ENCODE measurements around the gene C2CD4C. TPM values are rescaled to one million over a fixed set of nuclear protein-coding genes. Genes with fewer than 3 reads are reported as not detected.
A peak's percentile ranks its signal among the peaks of the same experiment; 100 is the strongest.
"Not testable (repeated sequence)": the region's sequence is repeated elsewhere in the genome, so short reads cannot be mapped to it uniquely, and the experiment has no call there.

C2CD4C gene
- total RNA-seq, 6 donors from 2014 or later, result 0.76 to 2.1 (median 1.6) TPM

DNA sequence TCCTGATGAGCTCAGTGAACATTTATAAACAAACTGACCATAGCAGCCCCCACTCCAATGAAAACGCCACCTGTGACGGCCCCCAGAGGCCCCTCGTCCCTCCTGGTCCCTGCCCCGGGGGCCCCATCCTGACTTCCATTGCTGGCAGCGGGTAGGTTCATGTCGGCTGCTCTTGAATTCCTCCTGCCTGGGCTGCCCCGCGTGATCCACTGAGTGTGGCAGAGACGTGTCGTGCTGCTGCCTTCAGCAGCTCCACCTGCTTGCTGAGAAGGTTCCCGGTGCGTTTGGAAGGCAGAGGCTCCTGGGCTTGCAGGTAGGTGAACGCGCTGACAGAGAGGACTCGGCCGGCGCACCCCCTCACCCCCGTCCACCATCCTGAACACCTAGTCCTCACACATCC is 11.6 kb downstream of the C2CD4C start:
- peaks cover 0 to 2% (median 0%) of the 10 kb centered on the region in 4 donors for H3K4me1 ChIP-seq
- peak in 1 of 2 donors; percentile 19 for DNase-seq
- no peaks in the 10 kb centered on the region for H3K36me3 ChIP-seq
- no peak overlapping the region for H3K27ac ChIP-seq
- no peak for ATAC-seq (ENCODE audit: low FRiP score in 2 of 2)
- H3K9me3 ChIP-seq, result peaks cover 0 to 4% (median 0%) of the 10 kb centered on the region in 4 donors
- no peak overlapping the region for H3K4me3 ChIP-seq
- no peaks in the 10 kb centered on the region for H3K27me3 ChIP-seq
- TF ChIP-seq CTCF (IDR thresholded peaks at IDR 0.05), result no peak
- no peak for TF ChIP-seq POLR2A (IDR thresholded peaks at IDR 0.05)
- TF ChIP-seq EP300 (IDR thresholded peaks at IDR 0.05), result no peak
- no peak for TF ChIP-seq POLR2AphosphoS5 (IDR thresholded peaks at IDR 0.05)
- WGBS, 2 donors, result 16 to 69% methylated on average over 4 to 17 of the region's 18 CpGs

DNA sequence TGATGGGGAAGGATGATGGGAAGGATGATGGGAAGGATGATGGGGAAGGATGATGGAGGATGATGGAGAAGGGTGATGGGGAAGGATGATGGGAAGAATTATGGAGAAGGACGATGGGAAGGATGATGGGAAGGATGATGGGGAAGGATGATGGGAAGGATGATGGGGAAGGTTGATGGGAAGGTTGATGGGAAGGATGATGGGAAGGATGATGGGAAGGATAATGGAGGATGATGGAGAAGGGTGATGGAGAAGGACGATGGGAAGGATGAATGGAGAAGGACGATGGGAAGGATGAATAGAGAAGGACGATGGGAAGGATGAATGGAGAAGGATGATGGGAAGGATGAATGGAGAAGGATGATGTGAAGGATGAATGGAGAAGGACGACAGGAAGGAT is 13.5 kb downstream of the C2CD4C start:
- 85 to 90% methylated on average over 5 of the region's 5 CpGs for WGBS, 2 donors
- no peaks in the 10 kb centered on the region for H3K4me1 ChIP-seq
- no peak overlapping the region for H3K4me3 ChIP-seq
- H3K27me3 ChIP-seq, result no peaks in the 10 kb centered on the region
- TF ChIP-seq POLR2AphosphoS5 (IDR thresholded peaks at IDR 0.05), result no peak
- TF ChIP-seq EP300 (IDR thresholded peaks at IDR 0.05), result no peak
- TF ChIP-seq POLR2A (IDR thresholded peaks at IDR 0.05), result no peak
- TF ChIP-seq CTCF (IDR thresholded peaks at IDR 0.05), result no peak
- H3K27ac ChIP-seq, result no peak overlapping the region
- ATAC-seq (ENCODE audit: low FRiP score in 2 of 2) (no peak), DNase-seq (no peak)
- H3K9me3 ChIP-seq, result peaks cover 0 to 4% (median 0%) of the 10 kb centered on the region in 4 donors
- no peaks in the 10 kb centered on the region for H3K36me3 ChIP-seq

- WGBS, 2 donors, result 78 to 100% methylated on average over 1 of the region's 1 CpG
- not testable (repeated sequence) for H3K36me3 ChIP-seq; H3K27me3 ChIP-seq; ATAC-seq (ENCODE audit: low FRiP score in 2 of 2); DNase-seq; H3K27ac ChIP-seq; H3K4me1 ChIP-seq; H3K9me3 ChIP-seq; H3K4me3 ChIP-seq
Observed at GRCh38 chr19:394857-395256, 14.1 kb downstream of the C2CD4C start.

- H3K36me3 ChIP-seq; H3K4me1 ChIP-seq; DNase-seq; H3K4me3 ChIP-seq; H3K27ac ChIP-seq; H3K27me3 ChIP-seq; ATAC-seq (ENCODE audit: low FRiP score in 2 of 2); H3K9me3 ChIP-seq: not testable (repeated sequence)
Observed at GRCh38 chr19:393560-393959, 15.4 kb downstream of the C2CD4C start.

GRCh38 chr19:392375-392970 is 16.5 kb downstream of the C2CD4C start:
- TF ChIP-seq EP300 (IDR thresholded peaks at IDR 0.05) (no peak), POLR2A (IDR thresholded peaks at IDR 0.05) (no peak), POLR2AphosphoS5 (IDR thresholded peaks at IDR 0.05) (no peak), CTCF (IDR thresholded peaks at IDR 0.05) (no peak)
- no peak for ATAC-seq (ENCODE audit: low FRiP score in 2 of 2)
- Histone ChIP-seq H3K36me3 (no peaks in the 10 kb centered on the region), H3K9me3 (peaks cover 0 to 4% (median 0%) of the 10 kb centered on the region in 4 donors), H3K27ac (no peak overlapping the region), H3K4me3 (no peak overlapping the region), H3K27me3 (no peaks in the 10 kb centered on the region), H3K4me1 (no peaks in the 10 kb centered on the region)
- DNase-seq, result peak in 1 of 2 donors; percentile 22
- 47 to 52% methylated on average over 9 to 13 of the region's 17 CpGs for WGBS, 2 donors

GRCh38 chr19:391726-392374 is 17.1 kb downstream of the C2CD4C start:
- DNase-seq, result peak in 1 of 2 donors; percentile 13
- H3K4me1 ChIP-seq, result no peaks in the 10 kb centered on the region
- 88 to 89% methylated on average over 20 to 30 of the region's 30 CpGs for WGBS, 2 donors

More at GRCh38 chr19:391726-392374, 17.1 kb downstream of the C2CD4C start:
- Histone ChIP-seq H3K27me3 (no peaks in the 10 kb centered on the region), H3K4me3 (no peak overlapping the region), H3K27ac (no peak overlapping the region), H3K9me3 (peaks cover 0 to 4% (median 0%) of the 10 kb centered on the region in 4 donors), H3K36me3 (no peaks in the 10 kb centered on the region)
- no peak for ATAC-seq (ENCODE audit: low FRiP score in 2 of 2)
- TF ChIP-seq POLR2A (IDR thresholded peaks at IDR 0.05) (no peak), CTCF (IDR thresholded peaks at IDR 0.05) (no peak), EP300 (IDR thresholded peaks at IDR 0.05) (no peak), POLR2AphosphoS5 (IDR thresholded peaks at IDR 0.05) (no peak)

All from upper lobe of left lung (tissue), 6 donors.